Measurements from ENCODE around the gene MEF2C. TPM values are rescaled to one million over a fixed set of nuclear protein-coding genes. Genes with fewer than 3 reads are reported as not detected.

Gene MEF2C
- polyA plus RNA-seq, 1 donor = 14.4 TPM

DNA sequence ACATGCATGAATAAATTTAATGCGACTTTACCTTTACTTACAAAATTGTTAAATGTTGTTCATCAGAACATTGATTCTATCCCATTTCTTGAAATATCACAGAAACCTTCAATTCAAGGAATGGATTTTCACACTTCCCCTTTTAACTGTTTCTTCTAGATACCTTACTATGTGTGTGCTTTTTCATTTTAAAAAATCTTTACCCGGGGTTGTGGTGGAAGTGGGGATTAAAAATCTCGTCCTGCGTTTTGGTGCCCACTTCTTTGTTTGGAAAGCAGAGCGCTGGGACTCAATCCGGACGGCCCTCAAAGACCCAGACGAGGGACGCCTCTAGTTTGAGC is 5.8 kb upstream of the MEF2C start:
- Histone ChIP-seq H3K36me3 (ENCODE audit: control insufficient read depth, insufficient read depth, low read length) (no peaks in the 10 kb centered on the region), H3K4me3 (ENCODE audit: low read length) (peak overlapping the region; percentile 42), H3K4me1 (ENCODE audit: control insufficient read depth, insufficient read depth, low read length) (peaks cover 10% of the 10 kb centered on the region), H3K9me3 (ENCODE audit: control insufficient read depth, low read depth, low read length) (peaks cover 2% of the 10 kb centered on the region), H3K27ac (ENCODE audit: low read length) (peak overlapping the region; percentile 12), H3K27me3 (ENCODE audit: control insufficient read depth, insufficient read depth, low read length) (peaks cover 18% of the 10 kb centered on the region)
- DNase-seq = no peak
- no CpG with 5 or more reads among the region's 9 CpGs for WGBS (ENCODE audit: insufficient coverage, low lambda C conversion rate)

DNA sequence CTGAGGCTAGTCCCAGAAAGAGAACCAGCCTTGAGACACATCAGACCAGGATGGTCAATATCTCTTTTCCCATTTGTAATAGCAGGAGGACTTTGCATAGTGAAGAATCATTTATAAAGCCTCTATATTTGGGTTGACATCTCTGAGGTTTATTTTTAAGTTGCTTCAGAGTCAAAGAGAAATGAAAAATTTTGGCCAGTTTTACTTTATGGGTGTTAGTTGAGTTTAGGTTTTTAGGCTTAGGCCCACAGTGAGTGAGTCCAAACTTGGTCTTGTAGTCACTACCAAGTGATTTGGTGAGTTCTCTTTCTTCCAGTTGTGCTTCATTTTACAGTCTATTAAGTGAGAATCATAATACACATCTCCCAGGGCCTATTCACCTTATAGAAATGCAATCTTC is 5.3 kb upstream of the MEF2C start:
- no peak overlapping the region for H3K27ac ChIP-seq (ENCODE audit: low read length)
- DNase-seq = no peak
- peaks cover 18% of the 10 kb centered on the region for H3K27me3 ChIP-seq (ENCODE audit: control insufficient read depth, insufficient read depth, low read length)
- H3K36me3 ChIP-seq (ENCODE audit: control insufficient read depth, insufficient read depth, low read length) = no peaks in the 10 kb centered on the region
- no peak overlapping the region for H3K4me3 ChIP-seq (ENCODE audit: low read length)
- peaks cover 10% of the 10 kb centered on the region for H3K4me1 ChIP-seq (ENCODE audit: control insufficient read depth, insufficient read depth, low read length)
- H3K9me3 ChIP-seq (ENCODE audit: control insufficient read depth, low read depth, low read length) = peaks cover 2% of the 10 kb centered on the region

DNA sequence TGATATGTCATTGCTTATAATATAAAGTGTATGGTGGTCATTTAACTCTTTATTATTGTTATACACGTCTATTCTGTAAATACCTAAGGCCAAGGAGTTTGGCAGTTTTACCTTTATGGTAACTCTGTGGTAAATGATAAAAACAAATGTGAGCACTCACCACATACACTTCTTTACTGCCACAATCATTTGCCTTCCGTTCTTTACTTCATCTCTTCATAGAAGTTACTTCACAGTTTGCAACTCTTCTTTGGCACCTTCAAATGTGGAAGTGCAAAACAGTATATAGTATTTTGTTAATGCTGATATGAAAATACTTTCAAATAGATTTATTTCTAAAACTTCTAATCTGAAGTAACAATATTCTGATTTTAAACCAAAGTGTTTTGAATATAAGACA is 4.4 kb upstream of the MEF2C start:
- peaks cover 10% of the 10 kb centered on the region for H3K4me1 ChIP-seq (ENCODE audit: control insufficient read depth, insufficient read depth, low read length)
- WGBS (ENCODE audit: insufficient coverage, low lambda C conversion rate) = no CpG with 5 or more reads among the region's 2 CpGs
- peaks cover 18% of the 10 kb centered on the region for H3K27me3 ChIP-seq (ENCODE audit: control insufficient read depth, insufficient read depth, low read length)
- H3K27ac ChIP-seq (ENCODE audit: low read length) = no peak overlapping the region
- no peak overlapping the region for H3K4me3 ChIP-seq (ENCODE audit: low read length)
- DNase-seq = no peak
- H3K36me3 ChIP-seq (ENCODE audit: control insufficient read depth, insufficient read depth, low read length) = no peaks in the 10 kb centered on the region
- H3K9me3 ChIP-seq (ENCODE audit: control insufficient read depth, low read depth, low read length) = peaks cover 2% of the 10 kb centered on the region

- peaks cover 10% of the 10 kb centered on the region for H3K4me1 ChIP-seq (ENCODE audit: control insufficient read depth, insufficient read depth, low read length)
- no peaks in the 10 kb centered on the region for H3K36me3 ChIP-seq (ENCODE audit: control insufficient read depth, insufficient read depth, low read length)
- H3K9me3 ChIP-seq (ENCODE audit: control insufficient read depth, low read depth, low read length) = peaks cover 2% of the 10 kb centered on the region
- H3K4me3 ChIP-seq (ENCODE audit: low read length) = no peak overlapping the region
- WGBS (ENCODE audit: insufficient coverage, low lambda C conversion rate) = no CpG with 5 or more reads among the region's 4 CpGs
- no peak overlapping the region for H3K27ac ChIP-seq (ENCODE audit: low read length)
- H3K27me3 ChIP-seq (ENCODE audit: control insufficient read depth, insufficient read depth, low read length) = peaks cover 18% of the 10 kb centered on the region
- no peak for DNase-seq
Measured at GRCh38 chr5:88886746-88887341, 3.9 kb upstream of the MEF2C start.

DNA sequence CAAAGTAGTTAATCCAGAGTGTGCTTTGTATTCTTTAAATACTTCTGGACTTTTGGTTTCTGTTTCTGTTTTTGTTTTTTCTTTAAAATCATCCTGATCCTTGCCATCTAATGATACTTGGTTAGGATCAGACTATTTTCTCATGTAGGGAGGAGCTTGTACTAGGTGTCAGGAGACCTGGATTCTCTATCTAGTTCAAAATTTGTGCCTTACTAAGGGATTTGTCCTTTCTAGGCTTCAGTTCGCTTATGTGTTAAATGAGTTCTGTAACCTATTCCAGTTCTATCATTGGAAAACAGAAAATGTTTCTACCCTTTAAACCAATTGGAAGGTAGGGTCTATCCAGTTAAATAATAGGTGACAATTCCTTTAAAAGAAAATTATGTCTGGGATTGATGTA is 3.3 kb upstream of the MEF2C start:
- Histone ChIP-seq H3K27ac (ENCODE audit: low read length) (no peak overlapping the region), H3K9me3 (ENCODE audit: control insufficient read depth, low read depth, low read length) (peaks cover 2% of the 10 kb centered on the region), H3K27me3 (ENCODE audit: control insufficient read depth, insufficient read depth, low read length) (peaks cover 18% of the 10 kb centered on the region), H3K4me1 (ENCODE audit: control insufficient read depth, insufficient read depth, low read length) (peaks cover 10% of the 10 kb centered on the region), H3K4me3 (ENCODE audit: low read length) (no peak overlapping the region), H3K36me3 (ENCODE audit: control insufficient read depth, insufficient read depth, low read length) (no peaks in the 10 kb centered on the region)
- WGBS (ENCODE audit: insufficient coverage, low lambda C conversion rate) = 100% methylated on average over 1 of the region's 1 CpG
- no peak for DNase-seq

- H3K36me3 ChIP-seq (ENCODE audit: control insufficient read depth, insufficient read depth, low read length) = no peaks in the 10 kb centered on the region
- H3K27me3 ChIP-seq (ENCODE audit: control insufficient read depth, insufficient read depth, low read length) = peaks cover 16% of the 10 kb centered on the region
- no peak overlapping the region for H3K27ac ChIP-seq (ENCODE audit: low read length)
- H3K4me3 ChIP-seq (ENCODE audit: low read length) = no peak overlapping the region
- peaks cover 10% of the 10 kb centered on the region for H3K4me1 ChIP-seq (ENCODE audit: control insufficient read depth, insufficient read depth, low read length)
- DNase-seq = no peak
- no CpG with 5 or more reads among the region's 1 CpG for WGBS (ENCODE audit: insufficient coverage, low lambda C conversion rate)
- H3K9me3 ChIP-seq (ENCODE audit: control insufficient read depth, low read depth, low read length) = peaks cover 2% of the 10 kb centered on the region
Measured at GRCh38 chr5:88885002-88885401, 2.0 kb upstream of the MEF2C start.

- Histone ChIP-seq H3K27me3 (ENCODE audit: control insufficient read depth, insufficient read depth, low read length) (peaks cover 11% of the 10 kb centered on the region), H3K9me3 (ENCODE audit: control insufficient read depth, low read depth, low read length) (peaks cover 2% of the 10 kb centered on the region), H3K4me1 (ENCODE audit: control insufficient read depth, insufficient read depth, low read length) (peaks cover 7% of the 10 kb centered on the region), H3K36me3 (ENCODE audit: control insufficient read depth, insufficient read depth, low read length) (no peaks in the 10 kb centered on the region), H3K4me3 (ENCODE audit: low read length) (peak overlapping the region; percentile 74), H3K27ac (ENCODE audit: low read length) (peak overlapping the region; percentile 76)
- 0% methylated on average over 1 of the region's 2 CpGs for WGBS (ENCODE audit: insufficient coverage, low lambda C conversion rate)
- no peak for DNase-seq
Measured at GRCh38 chr5:88884608-88884877, 1.6 kb upstream of the MEF2C start.

- H3K4me1 ChIP-seq (ENCODE audit: control insufficient read depth, insufficient read depth, low read length) = peaks cover 5% of the 10 kb centered on the region
- H3K27ac ChIP-seq (ENCODE audit: low read length) = peak overlapping the region; percentile 76
- peak overlapping the region; percentile 74 for H3K4me3 ChIP-seq (ENCODE audit: low read length)
- DNase-seq = peak in 1 of 2 donors; percentile 64
- H3K27me3 ChIP-seq (ENCODE audit: control insufficient read depth, insufficient read depth, low read length) = peaks cover 6% of the 10 kb centered on the region
- H3K9me3 ChIP-seq (ENCODE audit: control insufficient read depth, low read depth, low read length) = no peaks in the 10 kb centered on the region
- WGBS (ENCODE audit: insufficient coverage, low lambda C conversion rate) = 0% methylated on average over 7 of the region's 46 CpGs
- no peaks in the 10 kb centered on the region for H3K36me3 ChIP-seq (ENCODE audit: control insufficient read depth, insufficient read depth, low read length)
Measured at GRCh38 chr5:88883836-88884607, 1.0 kb upstream of the MEF2C start.

DNA sequence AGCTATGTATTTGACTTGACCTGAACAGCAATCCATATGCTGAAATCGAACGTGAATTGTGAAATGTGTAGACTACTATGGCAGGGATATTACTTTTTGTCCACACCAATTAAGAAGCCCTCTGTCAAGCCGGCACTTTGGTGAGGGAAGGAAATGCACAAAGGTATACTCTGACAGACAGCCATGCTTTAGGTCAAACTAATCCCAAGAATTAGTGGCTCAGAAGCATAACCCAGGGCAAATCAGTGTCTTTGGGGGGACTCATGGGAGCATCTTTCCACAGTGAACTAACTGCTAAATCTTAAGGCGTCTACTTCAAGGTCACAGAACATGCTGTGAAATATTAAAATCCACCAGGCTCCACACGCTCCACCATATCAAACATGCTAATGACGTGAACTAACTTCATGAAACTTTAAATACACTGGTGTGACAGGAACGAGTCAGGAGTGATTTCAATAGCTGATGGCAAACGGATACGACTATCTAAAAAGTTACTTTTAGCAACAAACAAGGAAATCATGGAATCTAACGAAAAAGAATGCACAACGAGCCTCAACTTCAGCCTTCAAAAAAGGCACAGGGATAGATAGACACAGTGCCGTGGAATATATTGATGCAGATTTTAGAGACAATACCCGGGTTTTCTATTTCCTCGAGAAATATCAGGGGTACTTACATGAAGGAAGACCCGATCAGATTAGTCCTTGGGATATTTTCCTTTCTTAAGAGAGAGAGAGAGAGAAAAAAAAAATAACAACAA is 527 bp downstream of the MEF2C start:
- peak overlapping the region; percentile 58 for H3K27ac ChIP-seq (ENCODE audit: low read length)
- WGBS (ENCODE audit: insufficient coverage, low lambda C conversion rate) = 0% methylated on average over 4 of the region's 15 CpGs
- peak overlapping the region; percentile 74 for H3K4me3 ChIP-seq (ENCODE audit: low read length)
- no peaks in the 10 kb centered on the region for H3K9me3 ChIP-seq (ENCODE audit: control insufficient read depth, low read depth, low read length)
- H3K27me3 ChIP-seq (ENCODE audit: control insufficient read depth, insufficient read depth, low read length) = peaks cover 2% of the 10 kb centered on the region
- H3K36me3 ChIP-seq (ENCODE audit: control insufficient read depth, insufficient read depth, low read length) = no peaks in the 10 kb centered on the region
- peak in 1 of 2 donors; percentile 25 for DNase-seq
- peaks cover 2% of the 10 kb centered on the region for H3K4me1 ChIP-seq (ENCODE audit: control insufficient read depth, insufficient read depth, low read length)

DNA sequence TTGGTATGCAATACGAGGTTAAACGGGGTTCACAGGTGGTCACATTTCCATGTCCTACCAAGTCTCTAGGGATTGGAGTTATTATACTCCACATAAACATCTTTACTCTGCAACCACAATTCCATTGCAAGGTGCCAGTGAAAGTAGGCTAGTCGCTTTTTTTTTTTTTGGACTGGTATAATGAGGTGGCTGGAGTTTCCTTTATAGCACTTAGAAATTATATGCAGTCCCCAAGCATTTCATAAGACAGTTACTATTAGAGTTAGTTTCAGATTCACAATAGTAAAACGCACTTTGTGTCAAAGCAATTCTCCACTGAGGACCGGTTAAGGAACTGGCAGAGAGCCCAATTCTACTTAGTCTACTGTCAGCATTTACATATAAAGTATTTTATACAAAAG is 1.4 kb downstream of the MEF2C start:
- 72% methylated on average over 3 of the region's 5 CpGs for WGBS (ENCODE audit: insufficient coverage, low lambda C conversion rate)
- DNase-seq = peak in 1 of 2 donors; percentile 28

More for the DNA sequence above, 1.4 kb downstream of the MEF2C start:
- Histone ChIP-seq H3K4me3 (ENCODE audit: low read length) (peak overlapping the region; percentile 74), H3K9me3 (ENCODE audit: control insufficient read depth, low read depth, low read length) (no peaks in the 10 kb centered on the region), H3K4me1 (ENCODE audit: control insufficient read depth, insufficient read depth, low read length) (peaks cover 2% of the 10 kb centered on the region), H3K27ac (ENCODE audit: low read length) (peak overlapping the region; percentile 58), H3K36me3 (ENCODE audit: control insufficient read depth, insufficient read depth, low read length) (no peaks in the 10 kb centered on the region), H3K27me3 (ENCODE audit: control insufficient read depth, insufficient read depth, low read length) (peaks cover 2% of the 10 kb centered on the region)

Data from large intestine (tissue), 3 donors.